Umbilical cord (tissue), 2 donors: Measurements from ENCODE around the gene UIMC1. TPM values are rescaled to one million over a fixed set of nuclear protein-coding genes. Genes with fewer than 3 reads are reported as not detected.

ENCODE experiments used
- DNase-seq: peaks from one replicate; pipeline ENCODE4 v3.0.0-alpha.2; 2015; ENCODE audit warnings: low spot score
- total RNA-seq: library from RNA; depleted of rRNA; stranded (reverse); fragments of >200 nt; gene quantifications from one replicate; pipeline ENCODE4 v1.2.3, GENCODE V29; 2014; ENCODE audit warnings: low replicate concordance; ENCODE audit not compliant: insufficient read depth

UIMC1 gene
- total RNA-seq, 1 donor from 2014 or later, result 38.5 TPM

- no peak for DNase-seq
Measured at GRCh38 chr5:176886336-176887251, 120.0 kb downstream of the UIMC1 start.

DNA sequence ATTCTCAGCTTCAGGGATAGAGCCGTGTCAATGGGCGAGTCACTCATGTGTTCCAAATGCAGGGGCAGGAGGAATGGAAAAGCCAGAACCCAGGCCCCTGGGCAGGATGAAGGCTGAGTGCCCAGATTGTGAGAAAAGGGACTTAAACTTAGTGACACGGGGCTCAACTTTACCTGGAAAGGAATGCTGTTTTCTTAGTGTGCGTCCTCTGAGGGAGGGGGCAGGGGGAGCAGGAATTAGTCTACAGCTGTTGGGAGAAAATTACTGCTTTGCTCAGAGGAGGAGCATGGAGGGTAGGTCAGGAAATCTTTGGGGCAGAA lies 122.0 kb downstream of the UIMC1 start:
- DNase-seq, result no peak

- no peak for DNase-seq
Measured at GRCh38 chr5:176883700-176884570, 122.6 kb downstream of the UIMC1 start.

GRCh38 chr5:176882567-176882903 lies 124.0 kb downstream of the UIMC1 start:
- DNase-seq, result no peak

DNA sequence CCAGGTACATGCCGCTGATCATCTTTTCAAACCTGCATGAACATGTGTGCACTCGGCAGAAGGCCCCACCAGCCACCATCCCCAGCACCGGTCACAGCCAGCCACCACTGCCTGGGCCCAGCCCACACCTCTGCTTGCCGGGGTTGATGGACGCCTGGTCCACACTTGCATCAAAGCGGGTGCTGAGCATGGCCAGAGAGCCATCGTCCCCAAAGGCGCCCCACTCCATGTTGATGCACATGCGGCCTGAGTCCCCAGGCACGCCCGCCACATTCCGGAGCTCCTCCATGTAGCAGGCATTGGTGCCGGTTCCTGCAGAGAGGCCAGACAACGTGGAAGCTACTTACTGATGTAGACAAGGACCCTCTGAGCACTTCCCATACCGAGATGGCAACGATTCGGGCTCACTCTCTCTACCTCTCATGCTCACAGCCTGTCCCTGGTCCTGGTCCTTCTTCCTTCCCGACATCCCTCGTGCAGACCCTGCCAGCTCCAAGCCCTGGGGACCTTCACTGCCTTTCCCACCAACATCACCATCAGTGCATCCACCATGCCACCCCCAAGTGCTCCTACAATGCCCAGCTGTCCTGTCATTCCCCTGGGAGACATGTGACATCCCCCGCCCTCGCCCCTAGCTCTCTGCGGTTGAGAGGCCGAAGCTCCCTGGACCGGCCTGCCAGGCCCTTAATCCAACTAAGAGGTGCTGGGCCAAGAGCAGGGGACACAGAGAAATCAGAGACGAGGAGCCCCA lies 124.6 kb downstream of the UIMC1 start:
- no peak for DNase-seq

- DNase-seq, result no peak
Measured at GRCh38 chr5:176881021-176881749, 125.4 kb downstream of the UIMC1 start.

GRCh38 chr5:176880366-176881020 lies 126.1 kb downstream of the UIMC1 start:
- DNase-seq, result no peak

GRCh38 chr5:176879663-176880361 lies 126.8 kb downstream of the UIMC1 start:
- DNase-seq, result no peak

GRCh38 chr5:176878906-176879662 lies 127.5 kb downstream of the UIMC1 start:
- DNase-seq, result no peak

GRCh38 chr5:176878463-176878862 lies 128.1 kb downstream of the UIMC1 start:
- DNase-seq, result no peak

GRCh38 chr5:176877793-176878331 lies 128.7 kb downstream of the UIMC1 start:
- DNase-seq, result no peak

- DNase-seq, result no peak
Measured at GRCh38 chr5:176876506-176877431, 129.8 kb downstream of the UIMC1 start.

DNA sequence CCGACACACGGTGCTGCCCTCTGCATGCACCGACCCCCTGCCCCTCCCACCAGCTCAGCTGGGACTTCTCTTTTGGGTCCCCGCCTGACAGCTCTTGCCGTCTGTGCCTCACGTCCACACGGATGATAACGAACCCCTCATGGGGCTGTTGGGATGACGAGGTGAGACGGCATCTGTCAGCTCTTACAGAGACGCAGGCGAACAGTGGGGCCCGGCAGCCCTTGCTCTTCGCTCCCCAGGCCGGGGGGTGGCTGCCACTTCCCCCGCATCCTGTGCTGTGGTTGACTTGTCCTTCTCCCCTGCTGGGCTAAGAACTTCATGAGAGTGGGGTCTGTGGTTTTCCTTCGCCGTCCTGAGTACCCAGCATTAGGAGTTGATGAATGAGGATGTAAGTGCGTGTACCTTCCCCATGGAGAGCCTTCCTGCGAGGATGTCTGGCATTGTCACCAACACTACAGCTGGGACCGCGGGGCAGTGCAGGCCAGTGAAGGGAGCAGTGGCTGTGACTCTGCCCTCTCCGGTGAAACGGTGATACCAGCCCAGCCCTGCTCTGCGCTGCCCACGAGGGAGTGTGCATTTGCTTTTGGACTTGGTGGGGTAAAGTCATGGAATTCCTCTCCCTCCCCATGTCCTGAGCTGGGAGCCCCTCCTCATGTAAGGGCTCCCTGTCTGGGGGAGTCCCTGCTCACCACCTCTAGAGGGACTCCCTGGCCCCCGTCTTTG lies 130.6 kb downstream of the UIMC1 start:
- no peak for DNase-seq

DNA sequence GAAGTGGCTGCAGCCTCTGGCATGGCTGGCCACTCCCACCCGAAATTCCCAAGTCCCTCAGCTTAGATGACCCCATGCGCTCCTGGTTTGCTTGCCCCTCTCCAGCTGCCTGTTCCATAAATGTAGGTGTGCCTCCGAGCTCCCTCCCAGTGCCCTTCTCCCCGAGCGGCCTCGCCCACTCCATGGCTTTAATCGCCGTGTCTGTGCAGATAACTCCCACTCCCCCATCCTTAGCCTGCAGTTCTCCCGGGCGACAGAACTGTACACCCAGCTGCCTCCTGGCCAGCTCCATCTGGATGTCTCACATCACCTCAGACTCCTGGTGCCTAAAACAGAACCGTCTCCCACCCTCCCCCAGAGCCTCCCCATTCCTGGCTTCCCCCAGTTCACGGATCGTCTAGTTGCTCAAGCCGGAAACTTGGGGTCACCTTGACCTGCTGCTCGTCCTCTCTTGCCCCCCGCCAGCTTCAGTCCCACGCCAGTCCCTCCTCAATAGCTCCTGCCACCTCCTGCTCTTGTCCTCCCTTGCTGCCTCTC lies 131.5 kb downstream of the UIMC1 start:
- no peak for DNase-seq

DNA sequence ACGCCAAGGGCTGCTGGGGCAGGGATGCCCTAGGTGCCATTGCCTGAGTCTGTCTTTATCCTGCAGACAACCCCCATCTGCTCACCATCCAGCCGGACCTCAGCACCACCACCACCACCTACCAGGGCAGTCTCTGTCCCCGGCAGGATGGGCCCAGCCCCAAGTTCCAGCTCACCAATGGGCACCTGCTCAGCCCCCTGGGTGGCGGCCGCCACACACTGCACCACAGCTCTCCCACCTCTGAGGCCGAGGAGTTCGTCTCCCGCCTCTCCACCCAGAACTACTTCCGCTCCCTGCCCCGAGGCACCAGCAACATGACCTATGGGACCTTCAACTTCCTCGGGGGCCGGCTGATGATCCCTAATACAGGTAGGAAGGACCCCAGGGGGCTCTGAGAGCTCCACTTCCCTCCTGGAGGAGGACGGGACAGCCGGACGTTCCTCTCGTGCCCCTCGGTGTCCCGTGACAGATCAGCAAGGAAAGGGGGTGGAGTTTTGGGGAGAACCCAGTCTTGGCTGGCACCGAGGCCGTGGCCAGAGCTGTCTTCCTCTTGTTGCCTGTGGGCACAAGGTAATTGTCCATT lies 132.3 kb downstream of the UIMC1 start:
- DNase-seq, result no peak

DNA sequence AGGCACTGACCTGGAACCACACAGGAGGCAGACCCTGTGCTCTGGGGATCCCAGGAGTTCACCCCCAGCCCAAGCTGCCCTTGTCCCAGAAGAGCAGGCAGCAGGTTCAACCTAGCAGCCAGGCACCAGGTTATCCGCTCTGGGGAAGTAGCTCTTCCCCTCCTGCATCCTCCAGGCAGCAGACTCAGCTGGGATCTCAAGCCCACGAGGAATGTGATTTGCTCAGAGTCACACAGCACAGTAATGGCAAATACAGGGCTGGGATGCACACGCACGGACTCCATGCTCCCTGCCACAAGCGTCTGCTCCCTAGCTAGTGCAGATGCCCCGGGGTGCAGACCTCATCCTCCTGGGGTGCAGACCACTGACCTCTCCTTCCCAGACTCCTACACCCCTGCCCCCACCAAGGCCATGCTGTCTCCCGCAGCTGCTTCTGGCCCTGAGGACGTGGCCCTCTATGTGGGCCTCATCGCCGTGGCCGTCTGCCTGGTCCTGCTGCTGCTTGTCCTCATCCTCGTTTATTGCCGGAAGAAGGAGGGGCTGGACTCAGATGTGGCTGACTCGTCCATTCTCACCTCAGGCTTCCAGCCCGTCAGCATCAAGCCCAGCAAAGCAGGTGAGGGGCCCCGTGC lies 132.9 kb downstream of the UIMC1 start:
- peak; percentile 21 for DNase-seq
